ENCODE measurements around the gene TMEM202. TPM values are rescaled to one million over a fixed set of nuclear protein-coding genes. Genes with fewer than 3 reads are reported as not detected.
"Not testable (repeated sequence)": the region's sequence is repeated elsewhere in the genome, so short reads cannot be mapped to it uniquely, and the experiment has no call there.

The TMEM202 gene
- total RNA-seq, 4 donors from 2014 or later = not detected

DNA sequence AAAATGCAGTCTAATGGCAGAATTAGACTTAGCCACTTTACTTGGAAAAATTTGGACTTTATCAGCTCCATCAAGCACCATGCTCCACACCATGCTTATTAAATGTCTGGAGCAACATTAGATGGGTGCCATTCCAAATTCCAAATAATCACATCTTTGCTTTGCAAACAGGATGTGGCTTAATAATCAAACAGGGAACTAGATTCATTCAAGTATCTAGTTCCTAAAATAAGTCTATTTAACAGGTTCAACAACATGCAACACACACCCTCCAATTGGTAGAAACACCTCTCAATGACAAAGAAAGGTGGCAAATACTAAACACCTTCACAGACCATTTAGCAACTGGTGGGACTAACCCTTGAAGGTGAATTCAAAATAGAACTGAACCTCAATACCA lies 25.7 kb upstream of the TMEM202 start:
- Histone ChIP-seq H3K27ac (no peak overlapping the region), H3K4me3 (no peak overlapping the region), H3K4me1 (peaks cover 63% of the 10 kb centered on the region), H3K36me3 (peaks cover 3% of the 10 kb centered on the region), H3K27me3 (no peaks in the 10 kb centered on the region), H3K9me3 (no peaks in the 10 kb centered on the region)
- no peak for DNase-seq (ENCODE audit: low spot score in 2 of 2)
- TF ChIP-seq POLR2AphosphoS5 (IDR thresholded peaks at IDR 0.05) (no peak), POLR2A (IDR thresholded peaks at IDR 0.05) (no peak), EP300 (IDR thresholded peaks at IDR 0.05) (no peak)
- TF ChIP-seq, protein P1, sequence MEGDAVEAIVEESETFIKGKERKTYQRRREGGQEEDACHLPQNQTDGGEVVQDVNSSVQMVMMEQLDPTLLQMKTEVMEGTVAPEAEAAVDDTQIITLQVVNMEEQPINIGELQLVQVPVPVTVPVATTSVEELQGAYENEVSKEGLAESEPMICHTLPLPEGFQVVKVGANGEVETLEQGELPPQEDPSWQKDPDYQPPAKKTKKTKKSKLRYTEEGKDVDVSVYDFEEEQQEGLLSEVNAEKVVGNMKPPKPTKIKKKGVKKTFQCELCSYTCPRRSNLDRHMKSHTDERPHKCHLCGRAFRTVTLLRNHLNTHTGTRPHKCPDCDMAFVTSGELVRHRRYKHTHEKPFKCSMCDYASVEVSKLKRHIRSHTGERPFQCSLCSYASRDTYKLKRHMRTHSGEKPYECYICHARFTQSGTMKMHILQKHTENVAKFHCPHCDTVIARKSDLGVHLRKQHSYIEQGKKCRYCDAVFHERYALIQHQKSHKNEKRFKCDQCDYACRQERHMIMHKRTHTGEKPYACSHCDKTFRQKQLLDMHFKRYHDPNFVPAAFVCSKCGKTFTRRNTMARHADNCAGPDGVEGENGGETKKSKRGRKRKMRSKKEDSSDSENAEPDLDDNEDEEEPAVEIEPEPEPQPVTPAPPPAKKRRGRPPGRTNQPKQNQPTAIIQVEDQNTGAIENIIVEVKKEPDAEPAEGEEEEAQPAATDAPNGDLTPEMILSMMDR (IDR thresholded peaks at IDR 0.05) = no peak

DNA sequence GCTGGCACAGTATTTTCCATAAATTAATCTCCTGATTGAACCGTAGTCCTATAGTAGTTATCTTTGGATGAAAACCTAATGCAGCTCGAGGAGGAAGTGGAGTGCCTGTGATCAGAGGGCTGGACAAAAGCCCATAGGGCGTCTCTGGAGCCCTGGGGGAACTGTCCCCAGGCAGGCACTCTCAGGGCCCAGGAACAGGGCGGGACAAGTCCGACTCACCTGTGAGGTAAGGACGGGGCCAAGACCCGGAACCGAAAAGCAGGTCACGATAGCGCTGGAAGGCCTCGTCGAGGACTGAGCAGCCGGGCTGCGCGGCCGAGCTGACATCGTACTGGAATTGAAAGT lies 22.6 kb upstream of the TMEM202 start:
- H3K9me3 ChIP-seq = no peaks in the 10 kb centered on the region
- TF ChIP-seq EP300 (IDR thresholded peaks at IDR 0.05) = no peak
- TF ChIP-seq POLR2AphosphoS5 (IDR thresholded peaks at IDR 0.05) = no peak
- TF ChIP-seq, protein P1 (IDR thresholded peaks at IDR 0.05) = no peak
- TF ChIP-seq POLR2A (IDR thresholded peaks at IDR 0.05) = no peak
- peaks cover 47% of the 10 kb centered on the region for H3K4me1 ChIP-seq
- DNase-seq (ENCODE audit: low spot score in 2 of 2) = no peak
- H3K27me3 ChIP-seq = no peaks in the 10 kb centered on the region
- peak overlapping the region; percentile 83 for H3K4me3 ChIP-seq
- no peaks in the 10 kb centered on the region for H3K36me3 ChIP-seq
- peak overlapping the region; percentile 93 for H3K27ac ChIP-seq
- WGBS = 0% methylated on average over 11 of the region's 17 CpGs

DNA sequence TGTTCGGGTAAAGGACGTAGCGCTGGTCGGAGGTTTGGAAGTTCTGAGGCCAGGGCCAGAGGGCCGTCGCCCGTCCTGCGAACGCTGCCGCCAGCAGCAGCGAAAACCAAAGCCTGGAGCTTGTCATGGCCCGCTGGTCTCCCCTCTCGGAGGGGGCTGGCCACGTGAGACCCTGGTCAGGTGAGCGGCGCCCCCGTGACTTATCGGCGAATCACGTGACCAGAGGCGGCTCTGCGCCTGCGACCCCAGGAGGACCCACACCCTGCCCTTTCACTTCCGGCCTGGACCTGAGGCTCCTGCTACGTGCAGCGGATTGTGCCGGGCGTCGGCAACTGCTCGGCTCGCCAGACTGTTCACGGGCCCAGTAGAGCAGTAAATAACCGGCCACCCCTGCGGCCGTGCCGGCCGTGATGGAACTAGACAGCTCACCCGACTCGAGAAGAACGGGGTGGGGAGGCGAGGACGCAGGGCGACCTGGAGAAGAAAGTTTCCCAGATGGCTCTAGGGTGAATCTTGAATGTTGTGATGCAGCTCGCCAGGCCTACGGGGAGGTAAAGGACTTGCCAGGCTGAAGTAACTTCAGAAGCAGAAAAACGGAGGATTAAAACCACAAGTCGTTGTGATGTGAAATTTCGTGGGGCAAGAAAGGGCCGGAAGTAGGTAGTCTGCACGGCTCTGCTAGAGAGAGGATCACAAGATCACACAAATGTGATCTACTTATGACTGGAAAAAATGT lies 22.1 kb upstream of the TMEM202 start, which contains the start of gene HEXA:
Gene HEXA, minus strand, starts transcription at position 169 of the 736 bp plus-strand sequence. Its CDS starts 42 bp downstream, at position 127.
- TF ChIP-seq, protein P1 (IDR thresholded peaks at IDR 0.05) = no peak
- TF ChIP-seq POLR2A (IDR thresholded peaks at IDR 0.05) = peak in 1 of 2 donors; percentile 70
- TF ChIP-seq POLR2AphosphoS5 (IDR thresholded peaks at IDR 0.05) = peak; percentile 96 to 98 (median 97)
- H3K4me1 ChIP-seq = peaks cover 45% of the 10 kb centered on the region
- H3K4me3 ChIP-seq = peak within 1 kb of the TSS; percentile 83
- WGBS = under 1% methylated on average over 39 of the region's 50 CpGs
- H3K9me3 ChIP-seq = no peaks in the 10 kb centered on the region
- H3K36me3 ChIP-seq = no peaks in the 10 kb centered on the region
- peak within 1 kb of the TSS; percentile 93 for H3K27ac ChIP-seq
- H3K27me3 ChIP-seq = no peaks in the 10 kb centered on the region
- peak; percentile 97 to 98 for DNase-seq (ENCODE audit: low spot score in 2 of 2)

DNA sequence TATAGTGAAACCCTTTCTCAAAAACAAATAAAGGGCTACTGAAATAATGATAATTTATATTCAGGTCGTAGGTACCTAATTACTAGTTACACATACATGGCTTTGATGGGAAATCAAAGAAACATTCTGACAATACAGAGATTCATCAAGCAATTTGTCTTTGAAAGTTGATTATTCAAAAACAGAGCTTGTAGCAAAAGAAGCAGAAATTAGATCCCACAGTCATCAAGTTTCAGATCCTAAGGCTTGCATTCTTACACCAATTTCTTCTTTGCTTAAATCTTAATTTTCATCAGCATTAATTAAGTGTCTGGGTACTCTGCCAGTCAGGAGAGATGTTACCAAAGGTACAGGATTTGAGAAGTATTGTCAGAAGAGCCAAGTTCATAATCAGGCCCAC lies 20.8 kb upstream of the TMEM202 start:
- H3K27ac ChIP-seq = peak overlapping the region; percentile 93
- H3K4me3 ChIP-seq = no peak overlapping the region
- WGBS = 64% methylated on average over 1 of the region's 1 CpG
- no peaks in the 10 kb centered on the region for H3K36me3 ChIP-seq
- H3K27me3 ChIP-seq = no peaks in the 10 kb centered on the region
- TF ChIP-seq POLR2A (IDR thresholded peaks at IDR 0.05) (no peak), EP300 (IDR thresholded peaks at IDR 0.05) (no peak), POLR2AphosphoS5 (IDR thresholded peaks at IDR 0.05) (no peak)
- TF ChIP-seq, protein P1 (IDR thresholded peaks at IDR 0.05) = no peak
- no peaks in the 10 kb centered on the region for H3K9me3 ChIP-seq
- no peak for DNase-seq (ENCODE audit: low spot score in 2 of 2)
- peaks cover 43% of the 10 kb centered on the region for H3K4me1 ChIP-seq

DNA sequence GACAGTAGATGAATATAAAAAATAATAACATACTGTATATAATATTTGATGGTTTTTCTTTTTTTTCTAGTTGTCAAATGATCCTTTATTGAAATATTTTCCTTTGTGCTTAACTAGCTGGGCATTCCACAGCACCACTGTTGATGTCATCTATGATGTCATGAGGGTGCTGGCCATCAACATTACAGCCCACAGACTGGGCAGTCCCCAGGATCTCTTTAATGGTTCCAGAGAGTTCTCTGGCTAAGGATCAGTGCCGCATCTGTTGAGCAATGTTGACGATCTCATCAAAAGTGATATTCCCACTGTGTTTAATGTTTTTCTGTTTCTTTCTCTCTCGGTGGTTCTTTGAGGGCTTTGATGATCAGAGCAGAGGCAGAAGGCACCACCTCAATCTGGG lies 19.0 kb upstream of the TMEM202 start:
- peaks cover 32% of the 10 kb centered on the region for H3K4me1 ChIP-seq
- not testable (repeated sequence) for DNase-seq (ENCODE audit: low spot score in 2 of 2); H3K4me3 ChIP-seq; H3K9me3 ChIP-seq; H3K27me3 ChIP-seq; H3K27ac ChIP-seq; H3K36me3 ChIP-seq
- 79% methylated on average over 3 of the region's 3 CpGs for WGBS

All from suprapubic skin (tissue), 4 donors.